Left ventricle myocardium inferior (tissue), 1 donor: Measurements from ENCODE around the gene MAPK8IP2. TPM values are rescaled to one million over a fixed set of nuclear protein-coding genes. Genes with fewer than 3 reads are reported as not detected.
"Not testable (repeated sequence)": the region's sequence is repeated elsewhere in the genome, so short reads cannot be mapped to it uniquely, and the experiment has no call there.

Experiments used
- DNase-seq: peaks from one replicate; pipeline ENCODE4 v3.0.0-alpha.2; 2020
- H3K27ac ChIP-seq: fragments of 200-600 bp; replicated peaks from 2 replicates; pipeline ENCODE4 v1.8.0; 2021
- H3K27me3 ChIP-seq: fragments of 200-600 bp; 2 replicates; pipeline ENCODE4 v1.8.0; 2021; ENCODE audit warnings: low read depth
- H3K36me3 ChIP-seq: fragments of 200-600 bp; 2 replicates; pipeline ENCODE4 v1.8.0; 2021
- H3K4me1 ChIP-seq: fragments of 200-600 bp; 2 replicates; pipeline ENCODE4 v1.8.0; 2021
- H3K4me3 ChIP-seq: fragments of 200-600 bp; 2 replicates; pipeline ENCODE4 v1.8.0; 2021; ENCODE audit warnings: mild to moderate bottlenecking, moderate library complexity
- H3K9me3 ChIP-seq: fragments of 200-600 bp; replicated peaks from 2 replicates; pipeline ENCODE4 v1.8.0; 2021
- intact Hi-C: fragments of 100-400 bp; cut with micrococcal nuclease; formaldehyde crosslinking; loops from one replicate; pipeline ENCODE4 v1.11.0; 2022
- total RNA-seq: library from RNA; stranded (reverse); fragmentation: NEBNext Ultra II Directional; extraction: Animal tissue kit (Norgen Biotek cat#: 25700); gene quantifications from one replicate; pipeline ENCODE4 v1.2.1, GENCODE V29; 2021
- TF ChIP-seq, protein P1 (sequence below): fragments of 200-600 bp; IDR thresholded peaks from 2 replicates; pipeline ENCODE4 v1.8.0; 2021; ENCODE audit warnings: antibody characterized with exemption, mild to moderate bottlenecking, borderline replicate concordance
- donor health status: DM: no; HTN: yes; CAD: no; lungs with severe emphysema.

MAPK8IP2 gene
- total RNA-seq, 1 donor from 2014 or later: 0.33 TPM

DNA sequence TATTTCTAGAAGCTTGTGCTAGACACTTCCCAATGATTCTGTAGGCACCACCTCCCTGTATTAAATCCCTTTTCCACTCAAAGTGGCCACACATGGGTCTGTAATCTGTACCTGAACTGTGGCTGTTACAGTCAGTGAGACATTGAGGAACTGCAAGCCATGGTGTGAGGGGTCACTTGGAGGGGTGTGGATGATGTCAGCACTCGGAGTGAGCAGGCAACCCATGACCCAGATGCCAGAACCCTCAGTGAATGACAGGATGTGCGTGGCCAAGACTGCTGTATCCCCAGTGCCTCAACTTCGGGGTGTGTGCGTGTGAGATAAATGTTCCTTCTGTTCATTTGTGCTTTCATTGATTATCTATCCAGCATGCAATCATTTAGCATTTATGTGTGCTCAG lies 57.3 kb downstream of the MAPK8IP2 start:
- peaks cover 79% of the 10 kb centered on the region for H3K27me3 ChIP-seq
- peak overlapping the region; percentile 88 for H3K27ac ChIP-seq
- no peak overlapping the region for H3K4me3 ChIP-seq
- TF ChIP-seq, protein P1, sequence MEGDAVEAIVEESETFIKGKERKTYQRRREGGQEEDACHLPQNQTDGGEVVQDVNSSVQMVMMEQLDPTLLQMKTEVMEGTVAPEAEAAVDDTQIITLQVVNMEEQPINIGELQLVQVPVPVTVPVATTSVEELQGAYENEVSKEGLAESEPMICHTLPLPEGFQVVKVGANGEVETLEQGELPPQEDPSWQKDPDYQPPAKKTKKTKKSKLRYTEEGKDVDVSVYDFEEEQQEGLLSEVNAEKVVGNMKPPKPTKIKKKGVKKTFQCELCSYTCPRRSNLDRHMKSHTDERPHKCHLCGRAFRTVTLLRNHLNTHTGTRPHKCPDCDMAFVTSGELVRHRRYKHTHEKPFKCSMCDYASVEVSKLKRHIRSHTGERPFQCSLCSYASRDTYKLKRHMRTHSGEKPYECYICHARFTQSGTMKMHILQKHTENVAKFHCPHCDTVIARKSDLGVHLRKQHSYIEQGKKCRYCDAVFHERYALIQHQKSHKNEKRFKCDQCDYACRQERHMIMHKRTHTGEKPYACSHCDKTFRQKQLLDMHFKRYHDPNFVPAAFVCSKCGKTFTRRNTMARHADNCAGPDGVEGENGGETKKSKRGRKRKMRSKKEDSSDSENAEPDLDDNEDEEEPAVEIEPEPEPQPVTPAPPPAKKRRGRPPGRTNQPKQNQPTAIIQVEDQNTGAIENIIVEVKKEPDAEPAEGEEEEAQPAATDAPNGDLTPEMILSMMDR: no peak
- no peaks in the 10 kb centered on the region for H3K9me3 ChIP-seq
- intact Hi-C loops: no loop called here
- DNase-seq: no peak
- peaks cover 29% of the 10 kb centered on the region for H3K4me1 ChIP-seq
- H3K36me3 ChIP-seq: no peaks in the 10 kb centered on the region

DNA sequence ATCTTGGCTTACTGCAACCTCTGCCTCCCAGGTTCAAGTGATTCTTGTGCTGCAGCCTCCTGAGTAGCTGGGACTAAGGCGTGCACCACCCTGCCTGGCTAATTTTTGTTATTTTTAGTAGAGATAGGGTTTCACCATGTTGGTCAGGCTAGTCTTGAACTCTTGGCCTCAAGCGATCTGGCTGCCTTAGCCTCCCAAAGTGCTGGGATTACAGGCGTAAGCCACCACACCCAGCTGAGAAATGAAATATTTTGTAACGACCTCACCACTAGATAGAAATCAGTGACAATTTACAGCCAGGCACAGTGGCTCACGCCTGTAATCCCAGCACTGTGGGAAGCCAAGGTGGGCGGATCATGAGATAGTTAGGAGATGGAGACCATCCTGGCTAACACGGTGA lies 59.1 kb downstream of the MAPK8IP2 start:
- H3K36me3 ChIP-seq, DNase-seq, H3K9me3 ChIP-seq, intact Hi-C loops, H3K4me3 ChIP-seq: not testable (repeated sequence)
- peaks cover 29% of the 10 kb centered on the region for H3K4me1 ChIP-seq
- H3K27me3 ChIP-seq: peaks cover 63% of the 10 kb centered on the region
- peak overlapping the region; percentile 66 for H3K27ac ChIP-seq

DNA sequence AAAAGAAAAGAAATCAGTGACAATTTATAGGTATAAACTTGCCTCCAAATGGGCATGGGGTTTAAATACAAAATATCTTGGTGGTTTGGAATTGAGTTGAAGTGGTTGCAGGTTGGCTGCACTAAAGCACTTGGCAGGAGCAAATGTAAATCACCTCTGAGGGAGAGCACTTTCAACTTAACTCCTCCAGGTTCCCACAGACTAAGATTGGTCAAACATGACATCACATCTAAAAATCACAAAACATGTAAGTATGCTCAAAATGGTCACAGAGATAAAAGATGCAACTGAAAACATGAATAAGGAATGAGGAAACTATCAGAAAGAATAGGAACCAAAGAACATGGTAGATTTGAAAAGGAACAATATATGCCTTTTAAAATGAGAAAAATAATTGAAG lies 59.7 kb downstream of the MAPK8IP2 start:
- TF ChIP-seq, protein P1: no peak
- Histone ChIP-seq H3K27me3 (peaks cover 57% of the 10 kb centered on the region), H3K36me3 (no peaks in the 10 kb centered on the region), H3K27ac (no peak overlapping the region), H3K4me3 (no peak overlapping the region), H3K4me1 (peaks cover 29% of the 10 kb centered on the region), H3K9me3 (no peaks in the 10 kb centered on the region)
- no peak for DNase-seq
- intact Hi-C loops: no loop called here

Other genes with a start within 250 kb of the MAPK8IP2 start
- gene SBF1, start 125.8 kb upstream of the MAPK8IP2 start, total RNA-seq: 55.8 TPM
- gene ADM2, start 119.2 kb upstream of the MAPK8IP2 start, total RNA-seq: not detected
- gene MIOX, start 113.9 kb upstream of the MAPK8IP2 start, total RNA-seq: not detected
- 23.4 TPM for gene LMF2, start 93.1 kb upstream of the MAPK8IP2 start, total RNA-seq
- gene NCAPH2, start 92.6 kb upstream of the MAPK8IP2 start, total RNA-seq: 27.7 TPM
- gene SCO2, start 75.2 kb upstream of the MAPK8IP2 start, total RNA-seq: not detected
- gene TYMP, start 70.8 kb upstream of the MAPK8IP2 start, total RNA-seq: 11.6 TPM
- gene KLHDC7B, start 54.9 kb upstream of the MAPK8IP2 start, total RNA-seq: not detected
- not detected for gene SYCE3, start 37.9 kb upstream of the MAPK8IP2 start, total RNA-seq
- 394 TPM for gene CPT1B, start 22.4 kb upstream of the MAPK8IP2 start, total RNA-seq
- gene CHKB, start 17.9 kb upstream of the MAPK8IP2 start, total RNA-seq: 36.0 TPM
- 23.5 TPM for gene ARSA, start 27.4 kb downstream of the MAPK8IP2 start, total RNA-seq
- 23.1 TPM for gene SHANK3, start 72.0 kb downstream of the MAPK8IP2 start, total RNA-seq
- gene ACR, start 137.4 kb downstream of the MAPK8IP2 start, total RNA-seq: 0.30 TPM
- 8.7 TPM for gene RABL2B, start 182.8 kb downstream of the MAPK8IP2 start, total RNA-seq